ENCODE data around the gene RBBP7. TPM values are rescaled to one million over a fixed set of nuclear protein-coding genes. Genes with fewer than 3 reads are reported as not detected.

Gene RBBP7
- total RNA-seq, result 88.2 TPM

- peak; percentile 94 for DNase-seq (ENCODE audit: low spot score)
These were observed at the start of gene RBBP7 for GRCh38 chrX:16870095-16870861. Gene RBBP7, minus strand, starts transcription at chrX:16870362. Its CDS starts 309 bp downstream, at chrX:16870053.

DNA sequence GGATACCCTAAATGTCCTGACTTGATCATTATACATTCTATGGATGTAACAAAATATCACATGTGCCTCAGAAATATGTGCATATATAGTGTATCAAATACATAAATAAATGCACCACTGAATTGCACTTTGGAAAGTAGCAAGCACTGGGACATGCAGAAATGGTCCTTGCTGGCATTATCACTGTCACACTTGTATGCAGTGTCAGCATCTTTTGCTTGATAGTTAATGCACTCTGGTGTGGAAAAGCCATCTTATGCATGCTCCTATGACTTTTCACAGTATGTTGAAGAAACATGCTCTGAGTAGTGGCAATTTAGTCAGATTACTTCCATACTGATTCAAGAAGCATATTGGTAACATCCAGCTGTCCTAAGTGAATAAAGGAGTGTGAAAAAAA lies 48.8 kb upstream of the RBBP7 start:
- DNase-seq (ENCODE audit: low spot score), result no peak

- no peak for DNase-seq (ENCODE audit: low spot score)
These were observed 47.0 kb upstream of the RBBP7 start for GRCh38 chrX:16917120-16917519.

- no peak for DNase-seq (ENCODE audit: low spot score)
These were observed 46.4 kb upstream of the RBBP7 start for GRCh38 chrX:16916561-16916960.

GRCh38 chrX:16914058-16914457 lies 43.9 kb upstream of the RBBP7 start:
- no peak for DNase-seq (ENCODE audit: low spot score)

DNA sequence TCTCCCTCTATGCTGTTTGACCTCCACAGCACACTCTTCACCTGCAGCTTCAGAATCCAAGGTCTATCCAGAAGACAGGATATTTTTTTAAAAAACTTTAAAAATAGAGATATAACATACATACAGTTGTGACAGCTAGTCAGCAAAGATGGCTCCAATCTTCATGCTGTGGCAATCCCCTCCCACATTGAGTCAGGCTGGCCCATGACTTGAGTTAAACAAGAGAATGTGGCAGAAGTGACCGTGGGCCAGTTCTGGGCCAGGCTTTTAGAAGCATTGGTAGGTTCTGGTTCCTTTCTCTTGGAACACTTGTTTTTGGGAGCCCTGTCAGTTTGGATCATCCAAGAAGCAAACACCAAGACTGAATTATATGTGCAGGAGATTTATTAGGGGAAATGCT lies 40.2 kb upstream of the RBBP7 start:
- no peak for DNase-seq (ENCODE audit: low spot score)

- no peak for DNase-seq (ENCODE audit: low spot score)
These were observed 33.3 kb upstream of the RBBP7 start for GRCh38 chrX:16903274-16904022.

DNA sequence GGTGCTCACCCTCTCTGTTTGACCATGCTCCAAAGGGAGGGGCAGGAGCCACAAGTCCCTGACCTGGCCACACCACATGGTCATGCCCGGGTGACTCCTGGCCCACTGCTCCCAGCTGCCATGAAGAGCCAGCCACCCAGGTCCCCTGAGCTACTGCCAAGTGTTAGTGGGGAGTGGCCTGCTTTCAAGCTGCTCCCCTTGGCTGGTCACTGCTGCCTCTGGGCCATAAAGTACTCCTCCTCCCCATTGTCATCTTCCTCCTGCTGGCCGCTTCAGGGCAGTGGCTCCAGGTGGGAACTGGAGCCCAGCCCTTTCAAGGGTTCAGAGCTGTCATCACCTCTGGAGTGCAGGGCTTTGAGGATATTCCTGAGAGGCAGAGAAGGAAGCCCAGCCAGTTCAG lies 27.3 kb upstream of the RBBP7 start:
- DNase-seq (ENCODE audit: low spot score), result no peak

GRCh38 chrX:16892504-16893362 lies 22.6 kb upstream of the RBBP7 start:
- DNase-seq (ENCODE audit: low spot score), result peak; percentile 74

GRCh38 chrX:16885628-16886027 lies 15.5 kb upstream of the RBBP7 start:
- DNase-seq (ENCODE audit: low spot score), result no peak

DNA sequence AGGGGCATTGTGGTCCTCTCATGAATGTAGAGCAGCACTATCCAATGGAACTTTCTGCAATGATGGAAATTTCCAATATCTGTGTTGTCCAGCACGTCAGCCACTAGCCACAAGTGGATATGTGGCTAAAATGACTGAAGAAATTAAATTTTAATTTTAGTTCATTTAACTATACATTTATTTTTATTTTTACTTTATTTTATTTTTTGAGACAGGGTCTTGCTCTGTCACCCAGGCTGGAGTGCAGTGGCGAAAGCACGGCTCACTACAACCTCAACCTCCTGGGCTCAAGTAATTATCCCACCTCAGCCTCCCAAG lies 13.3 kb upstream of the RBBP7 start:
- no peak for DNase-seq (ENCODE audit: low spot score)

- peak; percentile 64 for DNase-seq (ENCODE audit: low spot score)
These were observed 12.7 kb upstream of the RBBP7 start for GRCh38 chrX:16882702-16883486.

DNA sequence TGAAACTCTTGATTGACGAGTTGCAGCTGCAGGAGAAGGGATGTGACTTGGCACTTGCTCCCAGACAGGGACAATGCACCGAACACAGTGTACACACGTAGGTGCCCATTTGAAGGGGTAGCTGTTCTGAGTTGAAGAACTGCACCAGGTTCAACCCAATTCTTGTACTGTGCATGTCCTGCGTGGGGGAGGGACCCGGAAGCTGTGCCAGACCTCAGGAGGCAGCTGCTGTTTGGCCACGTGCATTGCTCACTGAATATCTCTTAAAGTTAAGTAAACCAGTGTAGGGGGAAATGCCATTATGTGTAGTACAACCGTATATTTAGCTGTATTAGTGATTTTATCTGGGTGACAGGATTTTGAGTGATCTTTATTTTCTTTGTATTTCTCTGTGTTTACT lies 12.0 kb upstream of the RBBP7 start:
- peak; percentile 14 for DNase-seq (ENCODE audit: low spot score)

GRCh38 chrX:16876696-16877095 lies 6.5 kb upstream of the RBBP7 start:
- no peak for DNase-seq (ENCODE audit: low spot score)

DNA sequence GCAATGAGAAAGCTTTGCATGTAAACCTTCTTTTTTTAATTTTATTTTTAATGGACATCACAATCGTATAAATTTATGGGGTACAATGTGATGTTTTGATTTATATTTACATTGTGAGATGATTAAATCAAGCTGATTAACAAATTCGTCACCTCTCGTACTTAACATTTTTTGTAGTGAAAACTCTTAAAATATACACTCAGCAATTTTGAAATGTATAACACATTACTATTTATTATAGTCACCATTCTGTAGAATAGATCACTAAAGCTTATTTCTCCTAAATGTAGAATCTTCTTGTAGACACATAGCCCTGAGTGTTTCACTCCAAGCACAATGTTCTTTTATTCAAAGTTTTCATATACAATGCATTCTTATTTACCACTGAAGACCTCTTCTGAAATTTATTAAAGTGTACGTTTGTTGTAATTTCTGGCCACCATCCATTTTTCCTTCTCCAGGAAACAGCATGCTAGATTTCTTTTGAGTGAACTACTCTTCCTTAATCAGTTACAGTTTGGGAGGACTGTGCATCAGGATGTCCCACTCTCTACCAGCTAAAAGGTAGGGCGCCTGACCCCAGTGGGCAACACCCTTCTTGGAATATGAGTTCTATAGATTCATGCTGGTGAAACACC lies 4.4 kb upstream of the RBBP7 start:
- DNase-seq (ENCODE audit: low spot score), result no peak

DNA sequence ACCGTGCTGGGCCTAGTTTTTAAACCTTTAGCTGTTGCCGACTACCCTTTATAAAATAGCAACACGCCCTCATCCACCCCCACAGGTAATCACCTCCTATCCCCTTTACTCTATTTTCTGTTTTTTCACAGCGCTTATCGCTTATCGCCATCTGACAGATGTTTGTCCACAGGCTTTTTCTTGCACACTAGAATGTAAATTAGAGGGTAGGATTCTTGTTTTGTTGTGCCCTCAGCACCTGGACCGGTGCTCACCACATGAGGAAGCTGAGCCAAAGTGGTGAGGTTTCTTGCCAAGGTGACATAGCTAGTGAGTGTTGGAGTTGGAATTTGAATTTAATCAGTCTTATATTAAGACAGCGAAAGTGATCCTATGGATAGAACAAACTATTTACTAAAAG lies 2.9 kb upstream of the RBBP7 start:
- DNase-seq (ENCODE audit: low spot score), result no peak

DNA sequence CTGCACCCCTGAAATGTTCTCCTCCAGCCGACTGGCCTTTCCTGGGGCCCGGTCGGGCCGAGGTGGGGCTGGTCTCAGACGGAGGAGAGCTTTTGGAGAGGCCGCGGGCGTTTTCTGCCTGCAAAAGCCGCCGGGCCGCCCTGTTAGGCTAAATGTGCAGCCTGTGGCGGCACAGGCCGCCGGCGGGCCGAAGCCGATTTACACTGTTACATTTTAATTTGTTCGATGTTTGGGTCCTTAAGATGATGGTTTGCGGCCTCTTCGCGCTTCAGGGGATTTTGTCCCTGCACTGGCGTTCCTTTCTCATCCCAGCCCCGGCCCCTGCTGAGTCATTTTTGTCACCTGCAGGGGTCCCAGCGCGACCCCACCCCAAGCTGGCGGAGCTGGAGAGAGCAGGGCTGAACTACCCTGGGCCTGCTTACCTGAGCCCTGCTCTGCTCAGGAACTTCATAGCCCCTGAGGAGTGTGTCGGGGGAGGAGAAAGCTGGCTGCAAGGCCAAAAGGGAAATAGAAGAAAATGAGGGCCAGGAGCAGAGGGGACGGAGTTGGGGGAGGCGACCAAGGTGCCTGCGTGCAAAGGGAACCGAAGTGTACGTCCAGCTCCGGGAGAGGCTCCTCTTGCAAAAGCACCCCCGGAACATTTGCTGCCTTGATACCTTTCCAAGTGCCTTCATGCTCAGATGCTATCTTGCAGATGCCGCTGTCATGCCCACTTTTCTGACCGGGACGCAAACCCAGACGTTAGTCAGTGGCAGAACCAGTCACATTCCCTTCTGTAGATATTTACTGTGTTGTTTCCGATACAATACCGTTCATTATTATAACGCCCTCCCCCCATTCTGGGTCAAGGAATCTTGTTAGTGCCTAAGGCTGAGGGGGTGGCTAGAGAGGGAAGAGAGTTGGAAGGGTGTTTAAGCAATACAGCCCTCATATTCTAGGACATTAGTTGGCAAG lies 977 bp upstream of the RBBP7 start:
- peak; percentile 24 for DNase-seq (ENCODE audit: low spot score)

DNA sequence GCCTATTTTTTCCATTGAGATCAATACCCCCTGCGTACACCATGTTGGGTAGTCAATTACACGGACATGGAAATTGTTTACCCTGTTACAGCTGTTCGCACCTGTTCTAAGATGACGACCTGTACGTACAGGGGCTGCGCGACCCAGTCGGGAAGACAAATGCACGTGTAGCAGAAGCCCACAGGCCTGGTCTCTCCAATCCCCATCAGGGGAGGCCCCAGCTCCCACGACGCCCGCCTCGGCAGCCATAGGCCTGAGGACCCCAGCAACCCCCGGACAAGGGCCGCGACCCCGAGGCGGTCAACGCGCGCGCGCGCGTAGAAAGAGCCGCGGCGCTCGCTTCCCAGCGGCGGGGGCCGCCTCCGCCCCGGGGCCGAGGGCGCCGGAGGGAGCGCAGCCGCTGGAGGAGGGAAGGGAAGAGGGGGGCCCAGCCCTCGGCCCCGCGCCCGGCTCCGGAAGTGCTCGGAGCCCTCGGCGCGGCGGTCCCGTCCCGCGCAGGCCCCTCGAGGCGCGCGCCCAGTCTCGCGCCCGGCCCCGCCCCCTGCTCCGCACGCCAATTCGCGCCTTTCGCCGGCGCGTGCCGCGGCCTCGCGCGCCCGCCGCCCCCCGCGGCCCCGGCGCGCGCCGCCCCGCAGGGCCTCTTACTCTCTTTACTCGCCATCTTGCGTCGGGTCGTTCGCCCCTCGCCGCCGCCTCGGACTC lies 618 bp downstream of the RBBP7 start:
- no peak for DNase-seq (ENCODE audit: low spot score)

- DNase-seq (ENCODE audit: low spot score), result no peak
These were observed 1.2 kb downstream of the RBBP7 start for GRCh38 chrX:16868920-16869319.

Measured in mucosa of gallbladder (tissue), 1 donor.